ENCODE results near the gene LCE3B. TPM values are rescaled to one million over a fixed set of nuclear protein-coding genes. Genes with fewer than 3 reads are reported as not detected.
"Not testable (repeated sequence)": the region's sequence is repeated elsewhere in the genome, so short reads cannot be mapped to it uniquely, and the experiment has no call there.

The LCE3B gene
- not detected in 2 replicates for total RNA-seq (2014; rRNA removed; shearing (Covaris generic))
- polyA plus RNA-seq (2014; cell fraction: nucleus; rRNA removed) = not detected in 2 replicates

- no peak for DNase-seq (ENCODE audit: extremely low read depth, low read depth)
Observed at GRCh38 chr1:152613511-152613910, at the start of gene LCE3B. Gene LCE3B, plus strand, starts transcription at chr1:152613811. Its CDS starts 0 bp downstream, at chr1:152613811.

- no peak for DNase-seq (ENCODE audit: extremely low read depth, low read depth)
Observed at GRCh38 chr1:152565115-152565514, 48.5 kb upstream of the LCE3B start.

- no peak for DNase-seq (ENCODE audit: extremely low read depth, low read depth)
Observed at GRCh38 chr1:152565535-152566215, 47.9 kb upstream of the LCE3B start.

GRCh38 chr1:152566681-152567080, 46.9 kb upstream of the LCE3B start, which contains the start of gene LCE3E:
Gene LCE3E, minus strand, starts transcription at chr1:152566780. Its CDS starts 572 bp downstream, at chr1:152566208.
- no peak for DNase-seq (ENCODE audit: extremely low read depth, low read depth)

GRCh38 chr1:152577168-152577567, 36.4 kb upstream of the LCE3B start:
- no peak for DNase-seq (ENCODE audit: extremely low read depth, low read depth)

- DNase-seq (ENCODE audit: extremely low read depth, low read depth) = not testable (repeated sequence)
Observed at GRCh38 chr1:152579526-152579925, 34.1 kb upstream of the LCE3B start.

GRCh38 chr1:152580433-152580832, 33.2 kb upstream of the LCE3B start, which contains the start of gene LCE3D:
Gene LCE3D, minus strand, starts transcription at chr1:152580516. Its CDS starts 580 bp downstream, at chr1:152579936.
- DNase-seq (ENCODE audit: extremely low read depth, low read depth) = no peak

GRCh38 chr1:152582647-152583046, 31.0 kb upstream of the LCE3B start:
- peak; percentile 25 for DNase-seq (ENCODE audit: extremely low read depth, low read depth)

GRCh38 chr1:152585586-152585985, 28.0 kb upstream of the LCE3B start:
- DNase-seq (ENCODE audit: extremely low read depth, low read depth) = no peak

- DNase-seq (ENCODE audit: extremely low read depth, low read depth) = no peak
Observed at GRCh38 chr1:152596986-152597385, 16.6 kb upstream of the LCE3B start.

- no peak for DNase-seq (ENCODE audit: extremely low read depth, low read depth)
Observed at GRCh38 chr1:152599934-152600333, 13.7 kb upstream of the LCE3B start, which contains the start of gene LCE3C. Gene LCE3C, plus strand, starts transcription at chr1:152600234. Its CDS starts 498 bp downstream, at chr1:152600732.

GRCh38 chr1:152621993-152622392, 8.4 kb downstream of the LCE3B start:
- DNase-seq (ENCODE audit: extremely low read depth, low read depth) = no peak

GRCh38 chr1:152622803-152623202, 9.2 kb downstream of the LCE3B start, which contains the start of gene LCE3A:
Gene LCE3A, minus strand, starts transcription at chr1:152623103. Its CDS starts 0 bp downstream, at chr1:152623103.
- no peak for DNase-seq (ENCODE audit: extremely low read depth, low read depth)

- no peak for DNase-seq (ENCODE audit: extremely low read depth, low read depth)
Observed at GRCh38 chr1:152623203-152623844, 9.7 kb downstream of the LCE3B start.

- DNase-seq (ENCODE audit: extremely low read depth, low read depth) = no peak
Observed at GRCh38 chr1:152626744-152627143, 13.1 kb downstream of the LCE3B start.

- no peak for DNase-seq (ENCODE audit: extremely low read depth, low read depth)
Observed at GRCh38 chr1:152630596-152630995, 17.0 kb downstream of the LCE3B start.

- no peak for DNase-seq (ENCODE audit: extremely low read depth, low read depth)
Observed at GRCh38 chr1:152640351-152640750, 26.7 kb downstream of the LCE3B start.

GRCh38 chr1:152643945-152644344, 30.3 kb downstream of the LCE3B start:
- DNase-seq (ENCODE audit: extremely low read depth, low read depth) = no peak

GRCh38 chr1:152645146-152645545, 31.5 kb downstream of the LCE3B start:
- DNase-seq (ENCODE audit: extremely low read depth, low read depth) = no peak

GRCh38 chr1:152646656-152647055, 33.0 kb downstream of the LCE3B start:
- DNase-seq (ENCODE audit: extremely low read depth, low read depth) = no peak

GRCh38 chr1:152654110-152654509, 40.5 kb downstream of the LCE3B start:
- peak; percentile 70 for DNase-seq (ENCODE audit: extremely low read depth, low read depth)

GRCh38 chr1:152656459-152656858, 42.8 kb downstream of the LCE3B start:
- DNase-seq (ENCODE audit: extremely low read depth, low read depth) = no peak

Data from NCI-H460 (cell line).